ENCODE results near the gene PRND.

DNA sequence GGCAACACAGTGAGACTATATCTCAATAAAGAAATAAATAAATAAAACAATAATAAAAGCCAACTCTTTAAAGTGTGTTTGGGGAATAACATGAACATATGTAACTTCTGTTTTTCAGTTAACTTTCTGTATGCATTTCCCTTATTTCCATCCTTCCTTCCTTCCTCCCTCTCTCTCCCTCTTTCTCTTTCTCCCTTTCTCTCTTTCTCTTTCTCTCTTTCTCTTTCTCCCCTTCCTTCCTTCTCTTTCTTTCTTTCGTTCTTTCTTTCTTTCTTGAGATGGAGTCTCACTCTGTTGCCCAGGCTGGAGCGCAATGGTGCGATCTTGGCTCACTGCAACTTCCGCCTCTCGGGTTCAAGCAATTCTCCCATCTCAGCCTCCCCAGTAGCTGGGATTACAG lies 48.8 kb upstream of the PRND start:
- TF ChIP-seq TBP (IDR thresholded peaks at IDR 0.05; ENCODE audit: low read depth, low read length) (no peak), RXRA (IDR thresholded peaks at IDR 0.05; ENCODE audit: insufficient read depth, low read depth, low read length) (no peak), RAD21 (IDR thresholded peaks at IDR 0.05 in 1 of 2, conservative IDR thresholded peaks at IDR 0.05 in 1 of 2; ENCODE audit: low read depth in 2 of 2, low read length in 2 of 2) (no peak)
